GM10847 (cell line): ENCODE data around the gene WFDC8.

Experiments used
- POLR2A ChIP-seq: IDR thresholded peaks from 2 replicates; pipeline ENCODE4 v1.6.1; 2011; ENCODE audit not compliant: insufficient read length; ENCODE audit errors: extremely low read depth

Gene WFDC8

GRCh38 chr20:45579184-45579583 is at the start of gene WFDC8:
WFDC8 (minus strand) TSS chr20:45579284; CDS start chr20:45579247, 37 bp downstream.
- TF ChIP-seq POLR2A, result no peak

GRCh38 chr20:45626540-45626939 is 47.5 kb upstream of the WFDC8 start:
- TF ChIP-seq POLR2A, result no peak

- TF ChIP-seq POLR2A, result no peak
Observed at GRCh38 chr20:45621593-45621992, 42.5 kb upstream of the WFDC8 start.

GRCh38 chr20:45617591-45617990 is 38.5 kb upstream of the WFDC8 start:
- no peak for TF ChIP-seq POLR2A

- no peak for TF ChIP-seq POLR2A
Observed at GRCh38 chr20:45612314-45612713, 33.2 kb upstream of the WFDC8 start.

DNA sequence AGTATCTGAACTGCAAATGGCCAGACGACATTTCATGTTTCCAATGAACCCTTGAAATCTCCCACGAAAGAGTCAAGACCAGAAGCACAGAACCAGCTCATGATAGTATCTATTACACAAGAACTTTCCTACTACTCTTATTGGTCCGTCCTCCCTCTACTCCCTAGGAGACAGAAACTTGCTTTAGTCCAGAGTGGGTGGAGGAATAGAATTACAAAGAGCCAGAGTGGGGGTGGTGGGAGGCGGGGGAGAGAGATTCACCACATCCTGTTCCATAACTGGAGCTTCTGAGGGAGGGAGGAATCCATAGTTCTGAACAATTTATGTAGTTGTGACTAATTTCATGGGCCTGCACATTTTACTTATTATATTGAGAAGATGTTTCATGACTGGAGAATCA is 32.0 kb upstream of the WFDC8 start:
- no peak for TF ChIP-seq POLR2A

DNA sequence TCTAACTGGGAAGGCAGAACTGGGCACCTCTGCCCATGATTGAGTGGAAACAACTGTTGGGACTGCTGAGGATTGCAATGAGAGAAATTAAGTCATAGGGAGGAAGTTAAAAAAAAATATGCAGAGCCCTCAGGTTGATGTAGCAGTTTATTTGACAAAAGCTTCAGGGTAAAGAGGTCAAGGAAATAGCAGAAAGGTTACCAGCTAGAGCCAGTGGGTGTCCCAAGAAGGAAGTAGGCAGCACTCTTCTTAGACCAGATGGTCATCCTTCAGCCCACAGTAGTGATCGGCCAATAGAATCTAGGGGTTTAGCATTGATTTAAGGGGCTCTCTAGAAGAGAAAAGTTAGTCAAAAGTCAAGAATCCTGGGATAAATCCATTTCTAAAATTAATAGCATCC is 28.7 kb upstream of the WFDC8 start:
- no peak for TF ChIP-seq POLR2A

DNA sequence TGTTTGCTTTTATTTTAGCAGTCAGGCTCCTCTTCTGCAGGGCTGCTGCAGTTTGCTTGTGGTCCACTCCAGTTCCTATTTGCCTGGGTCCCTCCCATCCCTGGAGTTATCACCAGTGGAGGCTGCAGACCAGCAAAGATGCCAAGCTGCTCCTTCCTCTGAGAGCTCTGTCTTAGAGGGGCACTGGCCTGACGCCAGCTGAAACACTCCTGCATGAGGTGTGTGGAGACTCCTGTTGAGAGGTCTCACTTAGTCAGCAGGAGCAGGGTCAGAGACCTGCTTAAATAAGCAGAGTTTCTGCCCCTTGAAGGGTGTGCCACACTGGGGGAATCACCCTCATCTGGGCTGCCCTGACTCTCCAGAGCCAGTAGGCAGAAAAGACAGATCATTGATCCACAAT is 16.2 kb upstream of the WFDC8 start:
- TF ChIP-seq POLR2A, result no peak

DNA sequence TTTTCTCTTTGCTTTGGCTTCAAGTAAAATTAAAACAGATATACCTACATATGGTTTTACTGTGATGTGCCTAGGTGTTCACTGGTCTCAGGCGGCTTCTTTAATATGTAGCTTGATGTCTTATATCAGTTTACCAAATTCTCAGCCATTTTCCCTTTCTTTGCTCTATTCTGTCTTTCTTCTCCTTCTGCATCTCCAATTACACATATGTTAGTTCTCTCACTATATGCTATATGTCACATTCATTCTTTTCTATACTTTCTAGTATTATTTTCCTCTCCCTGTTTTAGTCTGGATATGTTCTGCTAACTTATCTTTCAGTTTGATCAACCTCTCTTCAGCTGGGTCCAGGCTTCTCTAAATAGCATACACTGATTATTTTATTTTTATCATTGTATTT is 14.4 kb upstream of the WFDC8 start:
- no peak for TF ChIP-seq POLR2A

DNA sequence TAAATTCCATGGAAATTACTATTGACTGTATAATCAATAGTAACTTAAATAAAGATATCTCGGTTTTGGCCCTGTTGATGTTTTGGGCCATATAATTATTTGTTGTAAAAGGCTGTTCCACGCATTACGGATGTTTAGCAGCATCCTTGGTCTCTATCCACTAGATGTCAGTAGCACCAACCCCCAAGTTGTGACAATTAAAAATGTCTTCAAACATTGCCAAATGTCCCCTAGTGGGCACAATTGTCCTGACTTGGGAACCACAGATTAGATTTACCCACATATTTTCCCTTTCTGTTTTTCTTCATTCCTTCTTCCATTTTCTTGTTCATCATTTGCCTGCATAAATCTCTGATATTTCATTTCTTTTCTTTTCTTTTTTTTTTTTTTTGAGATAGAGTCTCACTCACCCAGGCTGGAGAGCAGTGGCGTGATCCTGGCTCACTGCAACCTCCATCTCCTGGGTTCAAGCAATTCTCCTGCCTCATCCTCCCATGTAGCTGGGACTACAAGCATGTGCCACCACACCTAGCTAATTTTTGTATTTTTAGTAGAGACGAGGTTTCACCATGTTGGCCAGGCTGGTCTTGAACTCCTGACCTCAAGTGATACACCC is 13.6 kb upstream of the WFDC8 start:
- TF ChIP-seq POLR2A, result no peak

DNA sequence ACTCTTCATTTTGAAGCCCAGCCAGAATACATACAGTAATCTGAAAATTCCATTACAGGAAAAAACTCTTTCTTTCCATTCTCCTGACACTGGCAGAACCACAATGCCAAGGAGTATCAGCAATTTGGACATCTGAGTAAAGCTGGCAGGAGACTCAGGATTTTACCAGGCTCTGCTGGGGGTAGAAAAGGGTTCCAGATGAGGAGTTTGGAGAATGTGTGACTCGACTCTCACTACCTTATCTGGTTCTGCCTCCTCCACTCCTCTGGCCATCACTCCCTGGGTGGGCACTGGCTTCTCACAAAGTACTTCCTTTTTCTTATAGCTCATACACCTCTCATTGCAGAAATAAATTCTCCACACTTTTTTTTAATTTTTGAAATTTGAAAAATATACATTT is 10.6 kb upstream of the WFDC8 start:
- no peak for TF ChIP-seq POLR2A

- no peak for TF ChIP-seq POLR2A
Observed at GRCh38 chr20:45588800-45589199, 9.7 kb upstream of the WFDC8 start.

GRCh38 chr20:45583502-45583901 is 4.4 kb upstream of the WFDC8 start:
- TF ChIP-seq POLR2A, result no peak

- TF ChIP-seq POLR2A, result no peak
Observed at GRCh38 chr20:45581702-45582101, 2.6 kb upstream of the WFDC8 start.

DNA sequence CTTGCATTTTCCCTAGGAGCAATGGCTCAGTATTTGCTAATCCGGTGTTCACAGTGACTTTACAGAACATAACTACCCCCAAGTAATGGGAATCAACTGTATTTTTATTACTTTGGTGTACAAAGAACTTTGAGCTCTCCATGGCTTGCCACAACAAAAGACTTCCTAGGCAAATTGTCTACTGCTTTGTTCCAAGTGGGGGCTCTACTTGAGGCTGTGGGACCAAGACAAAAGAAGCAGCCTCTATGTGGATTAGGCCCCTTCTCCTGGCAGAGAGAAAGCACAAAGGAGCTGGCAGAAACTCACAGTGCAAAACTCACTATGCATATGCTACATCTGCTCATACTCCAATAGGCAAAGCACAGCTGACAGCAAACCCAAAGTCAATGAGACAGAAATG is 853 bp downstream of the WFDC8 start:
- no peak for TF ChIP-seq POLR2A

GRCh38 chr20:45576995-45577394 is 2.1 kb downstream of the WFDC8 start:
- TF ChIP-seq POLR2A, result no peak

DNA sequence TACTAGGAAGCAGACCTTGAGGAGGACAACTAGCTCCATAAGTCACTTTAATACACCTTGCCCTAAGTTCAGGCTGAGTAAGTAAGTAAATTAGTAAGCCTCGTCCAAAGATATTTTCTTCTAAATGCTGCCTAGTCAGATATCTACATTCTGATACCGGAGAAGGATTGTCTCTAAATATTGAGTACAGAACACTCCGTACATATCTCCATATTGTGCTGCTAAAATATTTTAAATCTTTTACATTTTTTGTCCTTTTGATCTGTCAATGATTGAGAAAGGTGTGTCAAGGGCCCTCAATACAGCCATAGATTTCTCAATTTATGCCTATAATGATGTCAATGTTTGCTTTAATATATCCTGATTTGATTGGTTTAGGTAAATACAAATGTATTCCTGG is 3.2 kb downstream of the WFDC8 start:
- no peak for TF ChIP-seq POLR2A
